DMS114 treated with DMSO at 0.1 percent for 48 hours (cell line): ENCODE results near the gene GSTA3.
"Not testable (repeated sequence)": the region's sequence is repeated elsewhere in the genome, so short reads cannot be mapped to it uniquely, and the experiment has no call there.

Experiments used
- DNase-seq: peaks from one replicate; lab custom pipeline; 2025; ENCODE audit not compliant: unreplicated experiment; lab: John Stamatoyannopoulos, UW

The GSTA3 gene

GRCh38 chr6:52914516-52914915 lies 5.0 kb upstream of the GSTA3 start:
- DNase-seq = no peak

GRCh38 chr6:52910091-52910490 lies 593 bp upstream of the GSTA3 start:
- no peak for DNase-seq

- no peak for DNase-seq
Observed at GRCh38 chr6:52909131-52909530, 367 bp downstream of the GSTA3 start.

GRCh38 chr6:52908526-52908925 lies 972 bp downstream of the GSTA3 start:
- no peak for DNase-seq

GRCh38 chr6:52904562-52905279 lies 4.8 kb downstream of the GSTA3 start:
- DNase-seq = no peak

- no peak for DNase-seq
Observed at GRCh38 chr6:52900536-52900935, 9.0 kb downstream of the GSTA3 start.

- DNase-seq = not testable (repeated sequence)
Observed at GRCh38 chr6:52895790-52896189, 13.7 kb downstream of the GSTA3 start.

- no peak for DNase-seq
Observed at GRCh38 chr6:52894285-52894684, 15.2 kb downstream of the GSTA3 start.

GRCh38 chr6:52893803-52894202 lies 15.7 kb downstream of the GSTA3 start:
- DNase-seq = no peak

GRCh38 chr6:52893221-52893620 lies 16.3 kb downstream of the GSTA3 start:
- no peak for DNase-seq

- DNase-seq = no peak
Observed at GRCh38 chr6:52890018-52890417, 19.5 kb downstream of the GSTA3 start.

GRCh38 chr6:52887910-52888524 lies 21.5 kb downstream of the GSTA3 start:
- DNase-seq = no peak

GRCh38 chr6:52881996-52882841 lies 27.3 kb downstream of the GSTA3 start:
- DNase-seq = peak; percentile 85

GRCh38 chr6:52881662-52881995 lies 27.9 kb downstream of the GSTA3 start:
- no peak for DNase-seq

GRCh38 chr6:52877786-52878185 lies 31.7 kb downstream of the GSTA3 start:
- DNase-seq = no peak

GRCh38 chr6:52877168-52877567 lies 32.3 kb downstream of the GSTA3 start:
- no peak for DNase-seq

GRCh38 chr6:52876056-52876787 lies 33.3 kb downstream of the GSTA3 start:
- no peak for DNase-seq

GRCh38 chr6:52872031-52872430 lies 37.5 kb downstream of the GSTA3 start:
- no peak for DNase-seq

- no peak for DNase-seq
Observed at GRCh38 chr6:52871621-52872020, 37.9 kb downstream of the GSTA3 start.

GRCh38 chr6:52870335-52871091 lies 39.0 kb downstream of the GSTA3 start:
- not testable (repeated sequence) for DNase-seq

GRCh38 chr6:52868899-52869298 lies 40.6 kb downstream of the GSTA3 start:
- not testable (repeated sequence) for DNase-seq
